Panc1 (cell line): ENCODE measurements around the gene CITED4. TPM values are rescaled to one million over a fixed set of nuclear protein-coding genes. Genes with fewer than 3 reads are reported as not detected.

ENCODE experiments used
- ATAC-seq: fragments of 200-7000 bp; cut with Tn5 transposase; 2 replicates; pipeline ENCODE4 v1.9.1; 2020; ENCODE audit warnings: mild to moderate bottlenecking, moderate library complexity
- BruUV-seq: library from RNA; stranded (reverse); fragments of 400-500 nt; replicated peaks from 2 replicates; lab custom pipeline; 2021; lab: Mats Ljungman, UMichigan
- CTCF ChIA-PET: fragments of 300-600 bp; sonication (Branson Sonifier 250); formaldehyde crosslinking; loops from one replicate; lab custom pipeline; 2022; ENCODE audit warnings: antibody characterized with exemption; lab: Charles Lee
- POLR2A ChIA-PET: fragments of 300-600 bp; sonication (Branson Sonifier 250); formaldehyde crosslinking; loops from one replicate; lab custom pipeline; 2022; ENCODE audit warnings: antibody characterized with exemption; lab: Charles Lee
- DNase-seq: peaks from one replicate; pipeline ENCODE4 v3.0.0-alpha.2; 2010; ENCODE audit warnings: low read depth, low spot score
- H3K27ac ChIP-seq: 2 replicates; pipeline ENCODE4 v1.5.1; 2011; ENCODE audit warnings: mild to moderate bottlenecking, low read length, inconsistent platforms
- H3K27me3 ChIP-seq: fragments of 200-500 bp; sonication (Bioruptor generic); 2 replicates; pipeline ENCODE4 v1.6.0; 2014; ENCODE audit warnings: low read length, inconsistent platforms; ENCODE audit not compliant: control insufficient read depth, insufficient read depth
- H3K36me3 ChIP-seq: fragments of 200-500 bp; sonication (Bioruptor generic); 2 replicates; pipeline ENCODE4 v1.5.1; 2014; ENCODE audit warnings: inconsistent platforms, mild to moderate bottlenecking, low read length, moderate library complexity; ENCODE audit not compliant: control insufficient read depth, insufficient read depth
- H3K4me1 ChIP-seq: 2 replicates; pipeline ENCODE4 v1.5.1; 2011; ENCODE audit warnings: inconsistent platforms, mild to moderate bottlenecking, low read length, moderate library complexity; ENCODE audit not compliant: control insufficient read depth, insufficient read depth
- H3K4me3 ChIP-seq, 2 experiments: 2 replicates each; pipeline ENCODE4 v1.5.1; 2011 to 2012; ENCODE audit warnings: low read depth in 2 of 2, low read length in 2 of 2, mild to moderate bottlenecking in 2 of 2, inconsistent platforms in 1 of 2, moderate library complexity in 1 of 2
- H3K9me3 ChIP-seq: fragments of 200-500 bp; sonication (Bioruptor generic); 2 replicates; pipeline ENCODE4 v1.5.1; 2014; ENCODE audit warnings: low read depth, mild to moderate bottlenecking, inconsistent platforms, low read length, moderate library complexity; ENCODE audit not compliant: control insufficient read depth, insufficient read depth
- CTCF ChIP-seq: fragments of 450-650 bp; IDR thresholded peaks from 2 replicates; pipeline ENCODE4 v1.5.1; 2017; ENCODE audit warnings: mild to moderate bottlenecking
- POLR2AphosphoS5 ChIP-seq: IDR thresholded peaks from 2 replicates; pipeline ENCODE4 v1.6.1; 2012; ENCODE audit warnings: mild to moderate bottlenecking, low read depth, low read length, moderate library complexity
- REST ChIP-seq, 2 experiments: IDR thresholded peaks; 2 replicates each; pipeline ENCODE4 v1.6.1; 2011 to 2012; ENCODE audit warnings: low read depth in 2 of 2, control low read depth in 1 of 2, low read length in 1 of 2, mild to moderate bottlenecking in 1 of 2, moderate library complexity in 1 of 2; ENCODE audit not compliant: insufficient read depth in 1 of 2
- SIN3A ChIP-seq: IDR thresholded peaks from 2 replicates; pipeline ENCODE4 v1.6.1; 2012; ENCODE audit warnings: low read depth, mild to moderate bottlenecking, low read length, moderate library complexity, borderline replicate concordance; ENCODE audit not compliant: insufficient read depth
- TCF7L2 ChIP-seq: IDR thresholded peaks from 2 replicates; pipeline ENCODE4 v1.6.1; 2011; ENCODE audit warnings: mild to moderate bottlenecking, low read depth, low read length, inconsistent platforms
- in situ Hi-C: cut with HindIII; loops from 2 replicates; pipeline ENCODE4 v1.10.0; 2016; ENCODE audit warnings: low sequenced_read_pairs, low pct_unique_long_range_greater_than_20kb
- intact Hi-C: fragments of 100-400 bp; cut with micrococcal nuclease; formaldehyde crosslinking; loops from one replicate; pipeline ENCODE4 v1.10.0; 2022; ENCODE audit not compliant: unreplicated experiment
- total RNA-seq: library from RNA; stranded (reverse); gene quantifications from one replicate; pipeline ENCODE4 v1.2.1, GENCODE V29; 2021; ENCODE audit not compliant: unreplicated experiment

CITED4 gene
- total RNA-seq, 1 experiment from 2014 or later: 145 TPM

GRCh38 chr1:40831001-40831732, 31.0 kb downstream of the CITED4 start:
- H3K27me3 ChIP-seq: no peaks in the 10 kb centered on the region
- no peaks in the 10 kb centered on the region for H3K36me3 ChIP-seq
- no peak for ATAC-seq
- TF ChIP-seq SIN3A (no peak), POLR2AphosphoS5 (no peak), REST (IDR thresholded peaks at IDR 0.05; ENCODE audit: insufficient read depth in 1 of 2, low read depth in 2 of 2, low read length in 1 of 2) (no peak), TCF7L2 (no peak), CTCF (no peak)
- H3K4me1 ChIP-seq: no peaks in the 10 kb centered on the region
- no peak overlapping the region for H3K4me3 ChIP-seq
- H3K9me3 ChIP-seq: no peaks in the 10 kb centered on the region
- no peak overlapping the region for H3K27ac ChIP-seq
- in situ Hi-C loops (no loop called here), intact Hi-C loops (no loop called here)
- DNase-seq: no peak
- POLR2A ChIA-PET: interaction anchor here (0.7 kb wide), 1 partner anchor 205 kb away, joined by 13 read pairs; no protein-coding TSS in a partner anchor
- CTCF ChIA-PET: no interaction called here
- no TSS peak for BruUV-seq

- intact Hi-C loops: no loop called here
- Histone ChIP-seq H3K27me3 (no peaks in the 10 kb centered on the region), H3K4me3 (no peak overlapping the region), H3K4me1 (no peaks in the 10 kb centered on the region), H3K27ac (no peak overlapping the region), H3K36me3 (no peaks in the 10 kb centered on the region), H3K9me3 (no peaks in the 10 kb centered on the region)
- DNase-seq: no peak
- TF ChIP-seq POLR2AphosphoS5: no peak
- no peak for TF ChIP-seq REST (IDR thresholded peaks at IDR 0.05; ENCODE audit: insufficient read depth in 1 of 2, low read depth in 2 of 2, low read length in 1 of 2)
- no peak for TF ChIP-seq TCF7L2
- no peak for TF ChIP-seq SIN3A
- no peak for TF ChIP-seq CTCF
- CTCF ChIA-PET: no interaction called here
- BruUV-seq: no TSS peak
- POLR2A ChIA-PET: no interaction called here
- ATAC-seq: no peak
- in situ Hi-C loops: no loop called here
Observed at GRCh38 chr1:40830419-40830943, 31.7 kb downstream of the CITED4 start.
